ENCODE results near the gene ZMAT5. TPM values are rescaled to one million over a fixed set of nuclear protein-coding genes. Genes with fewer than 3 reads are reported as not detected.

The ZMAT5 gene
- total RNA-seq, 4 donors from 2014 or later = 16.2 to 40.1 (median 24.3) TPM

DNA sequence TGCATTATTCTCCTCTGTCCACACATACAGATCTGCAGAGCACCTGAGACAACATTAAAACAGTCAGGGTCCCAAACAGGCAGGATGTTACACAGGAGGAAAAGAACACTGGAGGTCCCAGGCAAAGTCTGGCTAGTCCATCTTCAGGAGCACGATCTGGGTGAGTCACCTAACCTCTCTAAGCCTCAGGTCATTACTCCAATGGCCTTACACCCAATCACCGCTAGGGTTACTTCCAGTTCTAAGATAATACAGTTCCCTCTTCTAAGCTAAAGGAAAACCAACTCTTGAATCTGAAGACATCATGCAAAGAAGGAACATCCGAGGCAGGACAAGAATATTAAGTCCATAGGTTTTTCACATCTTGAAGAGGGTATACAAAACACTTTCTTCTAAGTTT is 46.8 kb upstream of the ZMAT5 start:
- no peaks in the 10 kb centered on the region for H3K27me3 ChIP-seq
- 80 to 87% methylated on average over 3 of the region's 3 CpGs for WGBS, 2 donors
- no peak overlapping the region for H3K27ac ChIP-seq
- peaks cover 22 to 33% of the 10 kb centered on the region in 2 donors for H3K36me3 ChIP-seq
- TF ChIP-seq POLR2A (IDR thresholded peaks at IDR 0.05) = no peak
- TF ChIP-seq, protein P1, sequence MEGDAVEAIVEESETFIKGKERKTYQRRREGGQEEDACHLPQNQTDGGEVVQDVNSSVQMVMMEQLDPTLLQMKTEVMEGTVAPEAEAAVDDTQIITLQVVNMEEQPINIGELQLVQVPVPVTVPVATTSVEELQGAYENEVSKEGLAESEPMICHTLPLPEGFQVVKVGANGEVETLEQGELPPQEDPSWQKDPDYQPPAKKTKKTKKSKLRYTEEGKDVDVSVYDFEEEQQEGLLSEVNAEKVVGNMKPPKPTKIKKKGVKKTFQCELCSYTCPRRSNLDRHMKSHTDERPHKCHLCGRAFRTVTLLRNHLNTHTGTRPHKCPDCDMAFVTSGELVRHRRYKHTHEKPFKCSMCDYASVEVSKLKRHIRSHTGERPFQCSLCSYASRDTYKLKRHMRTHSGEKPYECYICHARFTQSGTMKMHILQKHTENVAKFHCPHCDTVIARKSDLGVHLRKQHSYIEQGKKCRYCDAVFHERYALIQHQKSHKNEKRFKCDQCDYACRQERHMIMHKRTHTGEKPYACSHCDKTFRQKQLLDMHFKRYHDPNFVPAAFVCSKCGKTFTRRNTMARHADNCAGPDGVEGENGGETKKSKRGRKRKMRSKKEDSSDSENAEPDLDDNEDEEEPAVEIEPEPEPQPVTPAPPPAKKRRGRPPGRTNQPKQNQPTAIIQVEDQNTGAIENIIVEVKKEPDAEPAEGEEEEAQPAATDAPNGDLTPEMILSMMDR (IDR thresholded peaks at IDR 0.05) = no peak
- no peak overlapping the region for H3K4me3 ChIP-seq (replicated peaks in 1 of 3)
- H3K4me1 ChIP-seq = peaks cover 0 to 8% of the 10 kb centered on the region in 2 donors
- no peak for DNase-seq
- H3K9me3 ChIP-seq = no peaks in the 10 kb centered on the region
- intact Hi-C loops (cut with DNase I) = no loop called here

DNA sequence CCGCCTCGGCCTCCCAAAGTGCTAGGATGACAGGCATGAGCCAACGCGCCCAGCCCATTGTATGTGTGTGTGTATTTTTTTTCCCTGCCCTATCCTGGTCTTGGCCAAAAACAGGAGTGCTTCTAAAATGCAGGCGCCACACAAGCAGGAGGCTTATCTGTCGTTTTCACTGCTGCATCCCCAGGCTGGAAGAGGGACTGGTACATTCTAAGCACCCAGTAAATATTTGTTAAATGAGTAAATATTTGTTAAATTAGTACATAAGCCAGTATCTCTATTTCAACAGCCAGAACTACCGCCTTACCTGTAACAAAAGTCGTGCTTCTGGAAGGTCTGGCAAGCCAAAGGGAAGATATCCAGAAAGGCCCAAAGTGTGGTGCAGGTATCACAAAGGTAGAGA is 46.3 kb upstream of the ZMAT5 start:
- no peaks in the 10 kb centered on the region for H3K9me3 ChIP-seq
- 91 to 94% methylated on average over 8 of the region's 8 CpGs for WGBS, 2 donors
- DNase-seq = no peak
- H3K27ac ChIP-seq = no peak overlapping the region
- peaks cover 0 to 6% of the 10 kb centered on the region in 2 donors for H3K4me1 ChIP-seq
- H3K36me3 ChIP-seq = peaks cover 26 to 33% of the 10 kb centered on the region in 2 donors
- no peaks in the 10 kb centered on the region for H3K27me3 ChIP-seq
- no peak overlapping the region for H3K4me3 ChIP-seq (replicated peaks in 1 of 3)
- TF ChIP-seq, protein P1 (IDR thresholded peaks at IDR 0.05) = no peak
- no peak for TF ChIP-seq POLR2A (IDR thresholded peaks at IDR 0.05)
- intact Hi-C loops (cut with DNase I) = no loop called here

GRCh38 chr22:29811377-29811776 is 44.6 kb upstream of the ZMAT5 start:
- H3K27ac ChIP-seq = no peak overlapping the region
- H3K9me3 ChIP-seq = no peaks in the 10 kb centered on the region
- 85 to 93% methylated on average over 2 of the region's 2 CpGs for WGBS, 2 donors
- DNase-seq = no peak
- intact Hi-C loops (cut with DNase I) = no loop called here
- peaks cover 0 to 6% of the 10 kb centered on the region in 2 donors for H3K4me1 ChIP-seq
- no peak overlapping the region for H3K4me3 ChIP-seq (replicated peaks in 1 of 3)
- no peaks in the 10 kb centered on the region for H3K27me3 ChIP-seq
- H3K36me3 ChIP-seq = peaks cover 35 to 42% of the 10 kb centered on the region in 2 donors
- TF ChIP-seq, protein P1 (IDR thresholded peaks at IDR 0.05) = no peak

DNA sequence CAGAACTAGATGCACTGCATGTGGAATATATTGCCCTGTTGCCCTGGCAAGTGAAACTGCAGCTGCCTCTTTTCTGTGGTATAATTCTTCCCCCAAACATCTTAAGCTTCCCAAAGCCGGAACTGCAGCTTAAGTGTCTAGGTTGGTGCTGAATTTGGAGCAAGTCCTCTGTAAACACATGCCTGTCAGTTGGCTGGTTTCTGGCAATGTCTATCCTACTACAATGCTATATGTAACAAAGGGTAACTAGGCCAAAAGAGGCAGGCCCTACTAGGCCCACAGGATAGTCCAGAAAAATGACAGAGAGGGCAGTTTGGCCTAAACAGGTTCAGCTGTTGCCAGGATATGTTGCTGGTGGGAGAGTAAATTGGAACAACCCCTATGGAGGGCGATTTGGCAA is 43.4 kb upstream of the ZMAT5 start:
- H3K4me3 ChIP-seq (replicated peaks in 1 of 3) = no peak overlapping the region
- intact Hi-C loops (cut with DNase I) = no loop called here
- TF ChIP-seq, protein P1 (IDR thresholded peaks at IDR 0.05) = no peak
- no peak for TF ChIP-seq POLR2A (IDR thresholded peaks at IDR 0.05)
- no peaks in the 10 kb centered on the region for H3K27me3 ChIP-seq
- H3K27ac ChIP-seq = no peak overlapping the region
- 85% methylated on average over 2 of the region's 2 CpGs for WGBS, 2 donors
- peaks cover 47 to 53% of the 10 kb centered on the region in 2 donors for H3K36me3 ChIP-seq
- no peaks in the 10 kb centered on the region for H3K4me1 ChIP-seq
- no peak for DNase-seq
- H3K9me3 ChIP-seq = no peaks in the 10 kb centered on the region

DNA sequence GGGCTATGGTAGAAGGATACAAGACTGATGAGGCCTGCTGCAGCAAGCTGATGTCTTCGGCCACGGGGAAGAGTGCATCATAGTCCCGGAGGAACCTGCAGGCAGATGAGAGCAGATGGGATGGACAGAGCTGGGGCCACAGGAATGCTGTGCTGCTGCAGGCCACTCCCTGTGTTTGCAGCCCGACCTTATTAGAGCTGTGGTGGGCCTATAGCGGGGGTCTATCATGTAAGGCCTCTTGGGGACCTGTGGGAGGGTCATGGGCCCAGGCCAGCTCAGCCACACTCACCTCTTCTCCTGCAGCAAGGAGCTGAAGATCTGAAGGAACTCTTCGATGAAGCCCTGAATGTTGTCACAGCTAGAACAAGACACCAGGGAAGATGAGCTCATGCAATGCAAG is 39.4 kb upstream of the ZMAT5 start:
- DNase-seq = no peak
- Histone ChIP-seq H3K27ac (no peak overlapping the region), H3K36me3 (peaks cover 48 to 56% of the 10 kb centered on the region in 2 donors), H3K4me1 (no peaks in the 10 kb centered on the region), H3K4me3 (replicated peaks in 1 of 3) (no peak overlapping the region), H3K27me3 (no peaks in the 10 kb centered on the region), H3K9me3 (no peaks in the 10 kb centered on the region)
- intact Hi-C loops (cut with DNase I) = no loop called here
- no peak for TF ChIP-seq POLR2A (IDR thresholded peaks at IDR 0.05)
- TF ChIP-seq, protein P1 (IDR thresholded peaks at IDR 0.05) = no peak
- 82 to 93% methylated on average over 6 of the region's 6 CpGs for WGBS, 2 donors
